ENCODE measurements around the gene CDH3.

DNA sequence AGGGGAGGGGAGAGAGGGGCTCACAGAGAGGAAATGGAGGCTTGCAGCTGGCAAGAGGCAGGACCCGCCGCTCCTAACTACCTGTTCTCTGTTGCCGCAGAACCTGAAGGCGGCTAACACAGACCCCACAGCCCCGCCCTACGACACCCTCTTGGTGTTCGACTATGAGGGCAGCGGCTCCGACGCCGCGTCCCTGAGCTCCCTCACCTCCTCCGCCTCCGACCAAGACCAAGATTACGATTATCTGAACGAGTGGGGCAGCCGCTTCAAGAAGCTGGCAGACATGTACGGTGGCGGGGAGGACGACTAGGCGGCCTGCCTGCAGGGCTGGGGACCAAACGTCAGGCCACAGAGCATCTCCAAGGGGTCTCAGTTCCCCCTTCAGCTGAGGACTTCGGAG is 53.0 kb downstream of the CDH3 start:
- TF ChIP-seq, protein P1, sequence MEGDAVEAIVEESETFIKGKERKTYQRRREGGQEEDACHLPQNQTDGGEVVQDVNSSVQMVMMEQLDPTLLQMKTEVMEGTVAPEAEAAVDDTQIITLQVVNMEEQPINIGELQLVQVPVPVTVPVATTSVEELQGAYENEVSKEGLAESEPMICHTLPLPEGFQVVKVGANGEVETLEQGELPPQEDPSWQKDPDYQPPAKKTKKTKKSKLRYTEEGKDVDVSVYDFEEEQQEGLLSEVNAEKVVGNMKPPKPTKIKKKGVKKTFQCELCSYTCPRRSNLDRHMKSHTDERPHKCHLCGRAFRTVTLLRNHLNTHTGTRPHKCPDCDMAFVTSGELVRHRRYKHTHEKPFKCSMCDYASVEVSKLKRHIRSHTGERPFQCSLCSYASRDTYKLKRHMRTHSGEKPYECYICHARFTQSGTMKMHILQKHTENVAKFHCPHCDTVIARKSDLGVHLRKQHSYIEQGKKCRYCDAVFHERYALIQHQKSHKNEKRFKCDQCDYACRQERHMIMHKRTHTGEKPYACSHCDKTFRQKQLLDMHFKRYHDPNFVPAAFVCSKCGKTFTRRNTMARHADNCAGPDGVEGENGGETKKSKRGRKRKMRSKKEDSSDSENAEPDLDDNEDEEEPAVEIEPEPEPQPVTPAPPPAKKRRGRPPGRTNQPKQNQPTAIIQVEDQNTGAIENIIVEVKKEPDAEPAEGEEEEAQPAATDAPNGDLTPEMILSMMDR (conservative IDR thresholded peaks at IDR 0.05) = no peak
- no peak for TF ChIP-seq ZFX (IDR thresholded peaks at IDR 0.05)
